Measurements from ENCODE around the gene CPSF7. TPM values are rescaled to one million over a fixed set of nuclear protein-coding genes. Genes with fewer than 3 reads are reported as not detected.
A peak's percentile ranks its signal among the peaks of the same experiment; 100 is the strongest.
"Not testable (repeated sequence)": the region's sequence is repeated elsewhere in the genome, so short reads cannot be mapped to it uniquely, and the experiment has no call there.

Gene CPSF7
- total RNA-seq, 1 experiment from 2014 or later = 51.2 TPM

DNA sequence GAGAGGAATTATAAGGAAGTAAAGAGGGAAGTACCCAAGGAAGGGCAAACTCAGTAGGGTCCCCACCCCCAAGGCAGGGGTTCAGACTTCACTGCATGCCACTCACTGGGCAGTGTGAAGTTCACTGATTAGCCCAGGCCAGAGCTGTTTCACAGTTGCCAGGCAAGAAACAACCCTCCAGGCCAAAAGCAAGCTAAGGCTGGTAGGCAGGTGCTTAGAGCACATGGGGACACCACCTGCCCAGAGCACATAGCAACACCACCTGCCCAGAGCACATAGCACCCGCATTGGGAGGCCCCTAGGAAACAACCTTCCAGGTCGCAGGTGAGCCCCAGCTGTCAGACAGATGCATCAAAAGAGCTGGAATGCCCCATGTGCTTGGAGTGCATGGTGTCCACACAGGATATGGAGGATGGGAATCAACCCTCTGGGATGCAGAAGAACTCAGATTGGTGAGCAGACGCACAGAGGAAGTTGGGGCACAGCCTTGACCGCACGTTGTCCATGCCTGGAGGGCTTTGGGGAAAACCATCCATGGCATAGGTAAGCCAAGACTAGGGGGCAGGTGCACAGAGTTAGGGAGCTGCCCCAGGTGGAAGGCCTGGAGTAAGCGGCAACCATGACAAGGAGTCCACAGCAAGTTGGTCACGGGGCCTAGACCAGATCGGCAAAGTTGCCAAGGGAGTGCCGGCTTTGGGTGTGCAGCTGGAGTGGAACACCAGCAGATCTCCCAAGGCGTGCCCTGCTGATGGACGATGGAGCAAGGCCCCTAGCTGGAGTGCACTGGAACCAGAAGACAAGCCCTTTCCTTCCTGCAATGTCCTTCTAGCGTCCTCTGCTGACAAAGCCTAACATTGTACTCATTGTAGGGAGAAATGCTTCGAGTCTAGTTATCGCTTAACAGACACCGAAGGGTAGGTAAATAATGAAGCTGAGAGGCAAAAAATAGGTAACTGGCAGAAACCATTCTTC lies 45.2 kb downstream of the CPSF7 start:
- peak; percentile 24 for DNase-seq (ENCODE audit: low spot score)

DNA sequence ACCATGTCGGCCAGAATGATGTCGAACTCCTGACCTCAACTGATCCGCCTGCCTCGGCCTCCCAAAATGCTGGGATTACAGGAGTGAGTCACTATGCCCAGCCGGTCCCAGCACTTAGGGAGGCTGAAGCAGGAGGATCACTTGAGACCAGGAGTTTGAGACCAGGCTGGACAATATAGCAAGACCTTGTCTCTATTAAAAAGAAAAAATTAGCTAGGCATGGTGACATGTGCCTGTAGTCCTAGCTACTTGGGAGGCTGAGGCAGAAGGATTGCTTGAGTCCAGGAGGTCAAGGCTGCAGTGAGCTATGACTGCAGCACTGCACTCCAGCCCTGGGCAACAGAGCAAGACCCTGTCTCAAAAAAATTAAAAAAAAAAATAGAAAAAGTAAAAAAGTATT lies 45.9 kb downstream of the CPSF7 start:
- not testable (repeated sequence) for DNase-seq (ENCODE audit: low spot score)

DNA sequence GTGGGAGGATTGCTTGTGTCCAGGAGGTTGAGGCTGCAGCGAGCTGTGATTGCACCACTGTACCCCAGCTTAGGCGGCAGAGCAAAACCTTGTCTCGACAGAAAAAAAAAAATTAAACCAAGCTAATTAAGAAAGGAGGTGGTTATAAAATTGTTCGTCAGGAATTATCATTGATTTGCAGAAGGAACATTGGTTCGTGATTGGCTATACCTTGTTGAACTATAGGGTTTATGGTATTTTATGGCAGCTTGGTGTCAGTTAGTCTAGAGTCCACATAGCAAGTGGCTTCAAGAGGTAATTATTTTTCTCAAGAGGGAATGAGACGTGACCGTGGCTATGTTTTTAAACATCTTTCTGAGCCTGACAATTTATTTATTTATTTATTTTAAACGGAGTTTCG lies 48.9 kb downstream of the CPSF7 start:
- no peak for DNase-seq (ENCODE audit: low spot score)

DNA sequence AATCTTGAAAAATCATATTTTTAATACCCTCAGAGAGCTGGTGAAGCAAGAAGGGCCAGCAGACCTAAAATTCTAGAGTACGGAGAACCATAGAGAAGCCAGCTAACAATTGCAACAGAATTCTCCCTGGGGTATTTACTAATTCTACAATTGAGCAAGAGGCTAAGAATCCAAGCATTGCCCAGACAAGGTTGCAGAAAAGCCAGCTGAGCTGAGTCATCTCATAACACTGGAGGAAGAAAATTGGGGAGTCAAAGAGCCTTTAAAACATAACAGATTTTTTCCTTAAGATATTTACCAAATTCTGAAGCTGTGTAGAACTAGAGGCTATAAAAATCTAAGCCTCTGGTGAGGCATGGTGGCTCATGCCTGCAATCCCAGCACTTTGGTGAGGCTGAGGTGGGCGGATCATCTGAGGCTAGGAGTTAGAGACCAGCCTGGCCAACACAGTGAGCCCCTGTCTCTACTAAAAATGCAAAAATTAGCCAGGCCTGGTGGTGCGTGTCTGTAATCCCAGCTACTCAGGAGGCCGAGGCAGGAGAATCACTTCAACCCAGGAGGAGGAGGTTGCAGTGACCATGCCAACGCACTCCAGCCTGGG lies 51.0 kb downstream of the CPSF7 start:
- no peak for DNase-seq (ENCODE audit: low spot score)

DNA sequence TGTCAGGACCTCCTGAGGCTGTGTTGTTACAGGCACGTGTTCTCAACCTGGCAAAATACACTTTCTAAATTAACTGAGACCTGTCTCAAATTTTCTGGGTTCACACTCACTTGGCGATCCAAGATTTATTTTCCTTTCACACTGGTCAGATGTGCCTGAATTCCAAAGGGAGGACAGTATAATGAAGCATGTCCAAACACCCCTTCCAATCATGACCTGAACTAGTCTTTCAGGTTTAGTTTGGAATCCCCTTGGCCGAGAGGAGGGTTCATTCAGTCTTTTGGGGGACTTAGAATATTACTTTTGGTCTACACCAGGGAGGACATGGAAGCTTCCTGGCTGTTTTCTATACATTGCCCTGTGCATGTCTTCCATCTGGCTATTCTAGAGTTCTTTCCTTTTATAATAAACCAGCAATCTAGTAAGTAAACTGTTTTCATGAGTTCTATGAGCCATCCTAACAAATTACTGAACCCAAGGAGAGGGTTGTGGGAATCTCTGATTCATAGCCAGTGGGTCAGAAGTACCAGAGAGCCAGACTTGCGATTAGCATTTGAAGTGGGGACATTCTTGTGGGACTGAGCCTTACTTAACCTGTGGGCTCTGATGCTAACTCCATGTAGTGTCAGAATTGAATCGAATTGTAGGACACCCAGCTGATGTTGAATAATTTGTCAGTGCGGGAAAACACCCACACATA lies 52.2 kb downstream of the CPSF7 start:
- no peak for DNase-seq (ENCODE audit: low spot score)

DNA sequence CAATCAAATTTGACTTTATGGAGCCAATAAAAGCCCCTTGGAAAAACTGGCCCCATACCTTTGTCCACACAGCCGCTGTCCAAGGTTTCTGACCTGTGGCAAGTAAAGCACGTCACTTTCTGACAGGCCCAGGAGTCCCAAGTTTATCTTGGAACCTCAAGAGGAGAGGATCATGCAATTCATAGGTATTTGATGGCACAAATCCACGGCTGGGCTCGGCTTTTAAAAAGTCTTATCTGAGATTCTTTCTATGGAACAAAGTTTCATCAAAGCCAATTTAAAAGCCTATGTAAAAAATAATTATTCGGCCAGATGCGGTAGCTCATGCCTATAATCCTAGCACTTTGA lies 54.0 kb downstream of the CPSF7 start:
- DNase-seq (ENCODE audit: low spot score) = no peak

DNA sequence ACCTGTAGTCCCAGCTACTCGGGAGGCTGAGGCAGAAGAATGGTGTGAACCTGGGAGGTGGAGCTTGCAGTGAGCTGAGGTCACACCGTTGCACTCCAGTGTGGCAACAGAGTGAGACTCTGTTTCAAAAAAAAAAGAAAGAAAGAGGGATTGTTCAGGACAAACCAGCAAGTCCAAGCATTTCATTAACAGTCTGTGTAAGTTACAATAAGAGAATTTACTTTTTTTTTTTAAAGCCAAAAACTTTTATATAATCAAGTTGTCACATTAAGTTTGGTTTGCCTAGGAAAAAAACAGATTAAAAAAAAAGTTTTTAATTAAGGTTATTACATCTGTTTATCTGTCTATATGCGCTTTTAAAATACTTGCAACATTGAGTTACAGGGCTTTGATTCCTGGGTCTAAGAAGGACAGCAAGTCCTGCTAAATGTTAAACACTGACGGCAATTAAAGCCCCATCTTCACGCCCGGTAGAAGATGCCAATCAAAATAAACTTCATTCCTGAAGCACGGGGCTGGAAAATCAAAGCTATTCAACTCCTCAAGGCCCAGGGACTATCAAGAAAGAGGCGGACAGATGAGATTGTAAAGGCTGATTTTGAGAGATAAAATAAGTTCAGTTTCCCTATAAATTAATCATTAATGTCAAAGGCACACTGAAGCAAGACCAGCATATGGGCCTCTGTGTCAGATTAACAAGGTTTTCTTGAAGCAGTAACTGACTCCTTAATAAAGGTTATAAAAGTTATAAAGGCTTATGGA lies 56.9 kb downstream of the CPSF7 start:
- no peak for DNase-seq (ENCODE audit: low spot score)

DNA sequence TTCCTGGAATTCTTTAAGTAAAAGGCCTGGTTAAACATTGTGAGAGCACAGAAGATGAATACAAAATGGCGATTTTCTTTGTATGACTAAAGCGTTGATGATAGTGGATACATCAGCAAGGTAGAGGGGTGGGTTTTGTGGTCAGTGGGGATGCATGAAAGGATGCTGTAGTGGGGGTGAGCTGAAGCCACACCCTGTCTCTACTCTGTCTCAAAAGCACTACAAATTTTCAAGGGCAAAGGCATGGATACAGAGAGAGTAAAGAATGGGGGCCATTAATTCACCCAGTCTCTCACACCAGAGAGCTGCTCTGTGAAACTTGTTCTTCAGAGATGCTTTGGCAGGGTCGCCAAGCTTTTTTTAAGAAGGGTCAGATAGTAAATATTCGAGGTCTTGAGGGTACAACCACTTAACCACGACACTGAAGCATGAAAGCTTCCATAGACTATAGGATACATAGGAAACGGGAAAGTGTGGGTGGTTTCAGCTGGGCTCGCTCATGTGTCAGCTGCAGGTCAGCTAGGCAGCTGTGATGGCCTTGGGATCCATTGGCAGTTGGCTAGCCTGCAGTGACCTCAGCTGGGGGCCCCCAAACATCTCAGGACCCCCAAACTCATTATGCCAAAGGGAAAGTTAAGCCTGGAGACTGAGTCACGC lies 59.3 kb downstream of the CPSF7 start:
- no peak for DNase-seq (ENCODE audit: low spot score)

DNA sequence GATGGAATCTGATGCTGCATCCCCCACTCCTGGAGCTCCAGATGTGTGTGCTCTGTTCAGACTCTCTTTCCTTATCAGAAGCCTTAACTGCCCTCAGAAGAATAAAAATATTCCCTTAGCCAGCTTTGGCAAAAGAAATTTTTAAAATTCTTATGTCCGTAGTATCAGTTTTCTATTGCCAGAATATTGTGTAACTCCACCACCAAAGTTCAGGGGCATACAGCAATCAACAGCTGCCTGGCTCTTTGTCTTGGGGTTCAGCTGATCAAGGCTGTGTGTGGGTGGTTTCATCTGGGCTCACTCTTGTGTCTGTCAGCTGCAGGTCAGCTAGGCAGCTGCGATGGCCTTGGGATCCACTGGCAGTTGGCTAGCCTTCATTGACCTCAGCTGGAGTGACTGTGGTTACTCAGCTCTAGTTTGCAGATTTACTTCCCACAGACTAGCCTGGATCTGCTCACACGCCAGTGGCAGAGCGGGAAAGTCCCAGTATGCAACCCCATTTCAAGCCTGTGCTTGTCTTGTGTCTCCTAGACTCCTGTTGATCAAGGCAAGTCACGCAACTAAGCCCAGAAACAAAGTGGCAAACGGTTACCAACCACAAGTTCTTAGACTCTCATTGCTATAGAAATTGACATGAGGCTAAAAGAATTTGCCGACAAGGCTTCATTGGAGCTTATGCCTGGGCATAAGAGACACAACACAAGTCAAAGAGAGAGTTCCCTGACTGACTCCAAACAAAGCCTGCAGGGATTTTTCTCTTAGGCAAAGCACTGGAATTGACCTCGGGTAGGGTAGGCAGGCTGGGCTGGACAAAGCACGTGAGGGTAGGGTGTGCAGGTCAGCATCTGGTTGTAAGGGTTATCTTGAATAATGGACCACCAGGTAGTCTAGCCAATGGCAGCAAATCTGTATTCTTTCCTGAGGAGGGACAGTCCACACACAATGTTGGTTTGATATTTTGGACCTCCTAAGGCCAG lies 60.1 kb downstream of the CPSF7 start:
- DNase-seq (ENCODE audit: low spot score) = no peak

DNA sequence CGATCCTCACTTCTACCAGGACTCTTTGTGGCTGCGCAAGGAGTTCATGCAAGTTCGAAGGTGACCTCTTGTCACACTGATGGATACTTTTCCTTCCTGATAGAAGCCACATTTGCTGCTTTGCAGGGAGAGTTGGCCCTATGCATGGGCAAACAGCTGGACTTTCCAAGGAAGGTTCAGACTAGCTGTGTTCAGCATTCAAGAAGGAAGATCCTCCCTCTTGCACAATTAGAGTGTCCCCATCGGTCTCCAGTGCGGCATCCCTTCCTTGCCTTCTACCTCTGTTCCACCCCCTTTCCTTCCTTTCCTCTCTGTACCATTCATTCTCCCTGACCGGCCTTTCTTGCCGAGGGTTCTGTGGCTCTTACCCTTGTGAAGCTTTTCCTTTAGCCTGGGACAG lies 61.1 kb downstream of the CPSF7 start:
- no peak for DNase-seq (ENCODE audit: low spot score)

DNA sequence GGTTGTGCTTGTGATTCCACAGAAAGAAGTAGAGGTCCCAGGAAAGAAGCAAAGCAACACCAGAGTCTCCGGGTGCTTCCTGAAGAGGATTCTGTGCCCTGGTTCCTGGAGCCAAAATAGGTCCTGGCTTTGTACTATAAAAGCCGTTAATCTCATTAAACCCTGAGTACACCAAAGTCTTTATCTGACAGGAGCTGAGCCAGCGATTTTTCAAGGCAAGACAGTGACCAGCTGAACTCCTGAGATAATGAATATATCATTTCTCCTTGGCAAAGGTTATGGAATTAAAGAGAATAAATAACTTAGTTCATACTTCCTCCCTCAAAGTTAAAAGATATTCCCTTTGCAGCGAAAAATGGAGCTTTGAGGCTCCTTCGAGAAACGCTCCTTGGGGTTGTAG lies 62.4 kb downstream of the CPSF7 start:
- DNase-seq (ENCODE audit: low spot score) = no peak

DNA sequence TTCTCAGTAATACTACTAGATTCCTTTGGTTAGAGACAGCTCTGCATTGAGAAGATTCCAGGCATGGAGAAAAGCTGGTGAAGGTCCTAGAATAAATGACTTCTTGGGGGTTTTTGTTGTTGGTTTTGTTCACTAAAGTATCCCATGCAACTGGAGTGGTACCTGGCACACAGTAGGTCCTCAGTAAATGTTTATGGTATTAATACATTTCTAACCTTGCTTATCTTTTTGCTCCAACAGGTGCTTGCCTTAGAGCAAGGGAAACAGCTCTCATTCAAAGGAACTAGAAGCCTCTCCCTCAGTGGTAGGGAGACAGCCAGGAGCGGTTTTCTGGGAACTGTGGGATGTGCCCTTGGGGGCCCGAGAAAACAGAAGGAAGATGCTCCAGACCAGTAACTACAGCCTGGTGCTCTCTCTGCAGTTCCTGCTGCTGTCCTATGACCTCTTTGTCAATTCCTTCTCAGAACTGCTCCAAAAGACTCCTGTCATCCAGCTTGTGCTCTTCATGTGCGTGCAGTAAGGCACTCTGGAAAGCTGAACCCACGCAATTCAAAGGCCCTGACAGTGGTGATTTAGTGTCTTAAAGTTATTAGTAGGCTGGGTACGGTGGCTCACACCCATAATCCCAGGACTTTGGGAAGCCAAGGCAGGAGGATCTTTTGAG lies 65.6 kb downstream of the CPSF7 start:
- no peak for DNase-seq (ENCODE audit: low spot score)

DNA sequence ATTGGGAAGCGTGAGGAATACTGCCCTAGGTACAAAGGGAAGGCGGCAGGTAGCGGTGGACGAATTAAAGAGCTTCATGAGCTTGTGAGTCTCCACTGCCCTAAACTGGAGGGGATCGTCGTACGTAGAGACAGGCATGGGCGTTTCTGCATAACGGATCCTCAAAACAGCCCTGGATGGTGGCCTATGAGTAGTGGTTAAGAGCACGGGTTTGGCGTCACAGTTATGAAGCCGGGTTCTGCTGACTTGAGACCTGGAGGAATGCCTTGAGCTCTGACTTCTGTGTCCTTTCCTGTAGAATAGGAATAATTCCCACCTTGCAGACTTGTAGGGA lies 67.3 kb downstream of the CPSF7 start:
- no peak for DNase-seq (ENCODE audit: low spot score)

DNA sequence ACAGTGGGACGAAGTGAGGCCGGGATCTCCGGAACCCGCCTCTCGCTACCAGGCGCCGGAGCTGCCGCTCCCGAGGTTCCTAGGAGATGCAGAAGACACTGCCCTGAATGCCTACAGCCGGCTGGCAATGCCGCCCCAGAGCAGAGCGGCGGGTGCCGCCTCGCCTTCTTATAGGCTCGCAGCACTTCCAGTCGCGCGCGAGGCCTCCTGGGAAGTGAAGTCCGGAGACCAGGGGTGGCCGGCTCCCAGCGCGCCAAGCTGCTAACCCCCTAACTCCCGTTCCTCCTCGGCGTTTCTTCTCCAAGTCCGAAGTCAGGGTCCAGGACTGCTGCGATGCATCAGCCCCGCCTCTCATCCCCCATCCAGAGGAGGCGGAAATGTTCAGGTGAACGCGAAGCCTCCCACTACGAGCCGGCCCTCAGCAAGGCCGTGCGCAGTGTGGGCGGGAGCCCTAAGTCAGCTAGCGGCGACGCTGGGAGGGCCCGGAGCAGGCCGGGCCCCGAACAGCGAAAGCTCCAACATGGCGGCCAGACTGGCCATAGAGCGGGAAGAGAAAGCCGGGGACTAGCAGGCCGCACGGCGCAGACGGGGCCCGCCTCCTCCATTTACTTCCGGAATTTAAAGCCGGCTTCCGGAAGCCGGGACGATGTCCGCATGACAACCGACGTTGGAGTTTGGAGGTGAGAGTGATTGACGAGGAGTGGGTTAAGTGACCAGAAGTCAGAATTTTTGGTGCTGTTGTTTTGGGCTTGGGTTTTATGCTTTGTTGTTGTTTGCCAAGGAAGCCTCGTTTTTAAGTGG lies 67.8 kb downstream of the CPSF7 start, which contains the start of the genes CYB561A3 and TMEM138:
CYB561A3 (minus strand) TSS at position 142 of the 801 bp plus-strand sequence. CDS start 5,169 bp downstream, outside the sequence.
TMEM138 (plus strand) TSS at position 634 of the 801 bp plus-strand sequence. CDS start 2,017 bp downstream, outside the sequence.
- DNase-seq (ENCODE audit: low spot score) = peak; percentile 98

DNA sequence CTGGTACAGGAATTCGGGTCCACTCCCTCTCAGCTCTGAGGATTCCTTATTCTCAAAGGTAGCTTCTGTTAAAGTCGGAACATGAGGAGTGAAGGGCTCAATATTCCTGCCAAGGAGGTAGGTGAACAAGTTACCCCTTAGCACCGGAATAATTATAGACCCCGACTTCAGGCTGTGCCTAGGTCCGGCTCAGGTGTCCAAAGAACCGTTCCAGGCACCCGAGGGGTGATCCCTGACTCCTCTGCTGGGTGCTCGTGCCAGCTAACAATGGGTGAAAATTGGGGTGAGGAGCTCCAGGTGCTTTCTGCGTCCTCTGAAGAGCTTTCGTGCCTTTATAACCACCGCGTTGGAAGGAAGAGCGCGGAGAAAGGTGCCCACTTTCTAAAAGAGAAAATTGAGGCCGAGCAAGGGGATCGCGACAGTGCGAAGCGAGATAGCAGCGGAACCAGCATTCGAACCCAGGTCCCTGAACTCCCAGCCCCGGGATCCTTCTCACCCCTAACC lies 68.5 kb downstream of the CPSF7 start:
- peak; percentile 19 for DNase-seq (ENCODE audit: low spot score)

DNA sequence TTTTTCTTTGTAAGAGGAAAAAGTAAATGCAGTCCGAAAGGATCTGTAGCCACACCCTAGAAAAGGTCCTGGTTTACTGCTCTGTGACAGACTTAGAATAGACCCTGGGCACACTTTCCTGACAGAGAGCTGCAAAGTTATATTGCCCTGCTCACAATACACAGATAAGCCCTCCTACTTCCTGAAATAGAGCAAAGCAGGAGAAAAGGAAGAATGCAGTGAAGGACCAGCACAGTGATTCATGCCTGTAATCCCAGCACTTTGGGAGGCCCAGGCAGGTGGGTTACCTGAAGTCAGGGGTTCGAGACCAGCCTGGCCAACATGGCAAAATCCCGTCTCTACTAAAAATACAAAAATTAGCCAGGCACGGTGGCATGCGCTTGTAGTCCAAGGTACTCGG lies 70.3 kb downstream of the CPSF7 start:
- no peak for DNase-seq (ENCODE audit: low spot score)

DNA sequence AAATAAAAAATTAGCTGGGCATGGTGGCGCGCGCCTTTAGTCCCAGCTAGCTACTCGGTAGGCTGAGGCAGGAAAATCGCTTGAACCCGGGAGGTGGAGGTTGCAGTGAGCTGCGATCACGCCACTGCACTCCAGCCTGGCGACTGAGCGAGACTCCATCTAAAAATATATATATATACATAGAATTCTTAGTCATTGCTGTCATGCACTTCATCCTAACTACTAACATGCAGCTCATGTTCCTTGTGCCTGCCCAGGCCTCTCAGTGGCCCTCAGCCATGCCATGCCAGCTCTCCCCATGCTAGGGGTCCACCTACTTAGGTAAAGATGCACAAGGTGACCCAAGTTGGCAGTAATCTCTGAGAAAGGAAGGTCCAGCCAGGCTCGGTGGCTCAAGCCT lies 71.2 kb downstream of the CPSF7 start:
- no peak for DNase-seq (ENCODE audit: low spot score)

DNA sequence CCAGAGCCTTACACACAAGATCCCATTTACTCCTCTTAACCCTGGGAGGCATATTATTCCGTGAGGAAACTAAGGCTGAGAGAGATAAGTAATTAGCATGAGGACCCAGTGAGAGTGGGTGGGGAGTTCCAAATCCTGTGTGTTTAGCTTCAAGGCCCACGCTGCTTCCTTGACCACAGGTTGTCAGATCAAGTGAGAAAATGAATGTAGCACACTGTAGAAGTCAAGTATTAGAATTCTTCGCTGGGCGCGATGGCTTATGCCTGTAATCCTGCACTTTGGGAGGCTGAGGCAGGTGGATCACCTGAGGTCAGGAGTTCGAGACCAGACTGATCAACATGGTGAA lies 71.9 kb downstream of the CPSF7 start:
- DNase-seq (ENCODE audit: low spot score) = no peak

Data from HT-29 (cell line).